G401 (cell line): ENCODE measurements around the gene CNPY1. TPM values are rescaled to one million over a fixed set of nuclear protein-coding genes. Genes with fewer than 3 reads are reported as not detected.

Experiments
- DNase-seq: peaks from one replicate; pipeline ENCODE4 v3.0.0-alpha.2; 2015; ENCODE audit warnings: low spot score
- in situ Hi-C: cut with HindIII; loops from 2 replicates; pipeline ENCODE4 v1.10.0; 2016; ENCODE audit warnings: low sequenced_read_pairs, mixed read lengths
- total RNA-seq: library from RNA; depleted of rRNA; stranded (reverse); fragments of >200 nt; shearing (Covaris generic); gene quantifications from 2 replicates; pipeline ENCODE4 v1.2.3, GENCODE V29; 2014; rRNA removed

Gene CNPY1
- total RNA-seq, 1 experiment from 2014 or later, result not detected

GRCh38 chr7:155452505-155453295 is 93.7 kb downstream of the CNPY1 start:
- in situ Hi-C loops, result no loop called here
- no peak for DNase-seq

GRCh38 chr7:155451840-155452239 is 94.5 kb downstream of the CNPY1 start:
- in situ Hi-C loops, result no loop called here
- DNase-seq, result no peak

Other genes with a start within 250 kb of the CNPY1 start
- gene INSIG1, start 248.7 kb downstream of the CNPY1 start, total RNA-seq, result 42.4 and 69.1 TPM in 2 replicates
- not detected in 2 replicates for gene EN2, start 88.4 kb downstream of the CNPY1 start, total RNA-seq
- gene RBM33, start 98.1 kb upstream of the CNPY1 start, total RNA-seq, result 12.3 and 13.2 TPM in 2 replicates